GM12878 (cell line): ENCODE data around the gene TMEM170B. TPM values are rescaled to one million over a fixed set of nuclear protein-coding genes. Genes with fewer than 3 reads are reported as not detected.

Source experiments
- ATAC-seq: fragments of 200-7000 bp; cut with Tn5 transposase; 3 replicates; pipeline ENCODE4 v1.9.1; 2020; ENCODE audit warnings: mild to moderate bottlenecking, moderate library complexity
- BruUV-seq: library from RNA; stranded (reverse); fragments of 400-500 nt; replicated peaks from 2 replicates; lab custom pipeline; 2021; lab: Mats Ljungman, UMichigan
- CTCF ChIA-PET: fragments of 300-600 bp; sonication (Branson Sonifier 250); formaldehyde crosslinking; extraction: SDS; loops from one replicate; lab custom pipeline; 2021; ENCODE audit warnings: inconsistent platforms; lab: Yijun Ruan, JAX
- POLR2A ChIA-PET: fragments of 350-600 bp; formaldehyde crosslinking; extraction: SDS; loops from one replicate; lab custom pipeline; 2021; ENCODE audit warnings: inconsistent platforms; lab: Charles Lee
- RAD21 ChIA-PET: fragments of 300-600 bp; sonication (Branson Sonifier 250); formaldehyde crosslinking; loops from one replicate; lab custom pipeline; 2023; ENCODE audit warnings: antibody characterized with exemption; ENCODE audit not compliant: unreplicated experiment; lab: Charles Lee
- SMC1A ChIA-PET: fragments of 300-600 bp; sonication (Branson Sonifier 250); formaldehyde crosslinking; loops from one replicate; lab custom pipeline; 2023; ENCODE audit not compliant: unreplicated experiment, uncharacterized antibody; lab: Charles Lee
- DNase-seq: peaks from one replicate; pipeline ENCODE4 v3.0.0-alpha.2; 2011; ENCODE audit warnings: low read depth, low spot score
- FAIRE-seq: peaks from 3 replicates; lab custom pipeline; 2011; peaks lifted over from hg19 to GRCh38; lab: Jason Lieb, UNC
- H2AFZ ChIP-seq: 2 replicates; pipeline ENCODE4 v1.6.0; 2011; ENCODE audit warnings: low read depth, low read length, control low read depth; ENCODE audit not compliant: control insufficient read depth
- H3K27ac ChIP-seq: 2 replicates; pipeline ENCODE4 v1.5.1; 2011; ENCODE audit warnings: control low read depth; ENCODE audit not compliant: control insufficient read depth, insufficient read depth
- H3K27me3 ChIP-seq, 2 experiments: replicated peaks in 1 of 2; 2 replicates each; pipeline versions ENCODE4 v1.6.0 to v1.6.1; 2011; ENCODE audit warnings: low read length in 1 of 2; ENCODE audit not compliant: control insufficient read depth in 2 of 2, insufficient read depth in 2 of 2
- H3K36me3 ChIP-seq, 2 experiments: 2 replicates each; pipeline ENCODE4 v1.5.1; 2011; ENCODE audit warnings: low read length in 1 of 2; ENCODE audit not compliant: control insufficient read depth in 2 of 2, insufficient read depth in 2 of 2
- H3K4me1 ChIP-seq: 2 replicates; pipeline ENCODE4 v1.6.1; 2011; ENCODE audit warnings: mild to moderate bottlenecking, low read length, moderate library complexity, mixed read lengths; ENCODE audit not compliant: control insufficient read depth, insufficient read depth
- H3K4me2 ChIP-seq: 2 replicates; pipeline ENCODE4 v1.6.0; 2011; ENCODE audit warnings: control low read depth; ENCODE audit not compliant: control insufficient read depth, insufficient read depth
- H3K4me3 ChIP-seq: fragments of 200-600 bp; sonication (generic); 2 replicates; pipeline ENCODE4 v1.5.1; 2016
- H3K79me2 ChIP-seq: 2 replicates; pipeline ENCODE4 v1.6.0; 2011; ENCODE audit warnings: low read length; ENCODE audit not compliant: control insufficient read depth, insufficient read depth
- H3K9ac ChIP-seq: 2 replicates; pipeline ENCODE4 v1.8.0; 2011; ENCODE audit warnings: low read length, control low read depth, mixed read lengths; ENCODE audit not compliant: control insufficient read depth, insufficient read depth
- H3K9me3 ChIP-seq: replicated peaks from 3 replicates; pipeline ENCODE4 v1.5.1; 2011; ENCODE audit warnings: mild to moderate bottlenecking, low read length; ENCODE audit not compliant: control insufficient read depth, insufficient read depth
- H4K20me1 ChIP-seq: 2 replicates; pipeline ENCODE4 v1.6.0; 2011; ENCODE audit not compliant: control insufficient read depth, insufficient read depth
- BRCA1 ChIP-seq: IDR thresholded peaks from 2 replicates; pipeline ENCODE4 v1.6.1; 2011; ENCODE audit warnings: low read depth, low read length, improper control_type of control experiment
- CBX5 ChIP-seq: sonication (generic); IDR thresholded peaks from 2 replicates; pipeline ENCODE4 v1.6.1; 2016; ENCODE audit warnings: low read depth, moderate library complexity, mild to moderate bottlenecking, inconsistent platforms
- E4F1 ChIP-seq: fragments of 450-650 bp; IDR thresholded peaks from 2 replicates; pipeline ENCODE4 v1.6.1; 2018; ENCODE audit warnings: borderline replicate concordance, mild to moderate bottlenecking; ENCODE audit not compliant: partially characterized antibody
- EGR1 ChIP-seq, 2 experiments: IDR thresholded peaks; 1 replicate in 1 of 2; 2 replicates in 1 of 2; pipeline ENCODE4 v1.6.1; 2011 to 2012; ENCODE audit warnings: low read depth in 2 of 2, low read length in 2 of 2, borderline replicate concordance in 1 of 2, mild to moderate bottlenecking in 1 of 2, moderate library complexity in 1 of 2
- HSF1 ChIP-seq: fragments of 150-350 bp; IDR thresholded peaks from 2 replicates; pipeline ENCODE4 v1.6.1; 2014; ENCODE audit warnings: mild to moderate bottlenecking, low read depth, low read length
- IRF4 ChIP-seq: IDR thresholded peaks from 2 replicates; pipeline ENCODE4 v1.6.1; 2011; ENCODE audit warnings: low read depth, low read length
- MLLT1 ChIP-seq: fragments of 450-650 bp; IDR thresholded peaks from 2 replicates; pipeline ENCODE4 v1.6.1; 2016; ENCODE audit warnings: mild to moderate bottlenecking
- MTA3 ChIP-seq: IDR thresholded peaks from 2 replicates; pipeline ENCODE4 v1.6.1; 2012; ENCODE audit warnings: low read length, inconsistent platforms, borderline replicate concordance
- NR2C2 ChIP-seq: IDR thresholded peaks from 2 replicates; pipeline ENCODE4 v1.6.1; 2011; ENCODE audit warnings: borderline replicate concordance, low read depth; ENCODE audit not compliant: control insufficient read depth, insufficient read length
- PAX5 ChIP-seq: IDR thresholded peaks from 2 replicates; pipeline ENCODE4 v1.6.1; 2011; ENCODE audit warnings: low read depth, low read length, borderline replicate concordance
- POLR2AphosphoS5 ChIP-seq: IDR thresholded peaks from 2 replicates; pipeline ENCODE4 v1.6.1; 2011; ENCODE audit warnings: mild to moderate bottlenecking, low read length, inconsistent platforms
- RAD21 ChIP-seq: IDR thresholded peaks from 2 replicates; pipeline ENCODE4 v1.6.1; 2011; ENCODE audit warnings: mild to moderate bottlenecking, low read depth, low read length, moderate library complexity; ENCODE audit not compliant: insufficient read depth
- RFX5 ChIP-seq: IDR thresholded peaks from 2 replicates; pipeline ENCODE4 v1.6.1; 2011; ENCODE audit warnings: low read depth, low read length, improper control_type of control experiment
- SREBF1 ChIP-seq: IDR thresholded peaks from 2 replicates; pipeline ENCODE4 v1.6.1; 2012; ENCODE audit warnings: mild to moderate bottlenecking, low read length
- ZBTB4 ChIP-seq: fragments of 450-650 bp; formaldehyde crosslinking; IDR thresholded peaks from 2 replicates; pipeline ENCODE4 v1.4.0; 2022; ENCODE audit warnings: mild to moderate bottlenecking, moderate library complexity
- ZSCAN29 ChIP-seq: fragments of 450-650 bp; IDR thresholded peaks from 2 replicates; pipeline ENCODE4 v1.6.1; 2017; ENCODE audit warnings: mild to moderate bottlenecking, moderate library complexity
- WGBS: methylation state at CpG from one replicate; pipeline ENCODE4 v1.1.6; 2016; ENCODE audit warnings: low lambda C conversion rate; ENCODE audit not compliant: insufficient replicate concordance, insufficient coverage; ENCODE audit errors: missing lambda C conversion rate; 5-methylcytosine and 5-hydroxymethylcytosine counted together
- in situ Hi-C: fragments of 300-500 bp; cut with MboI; formaldehyde crosslinking; loops from 9 replicates; pipeline ENCODE4 v1.14.3; 2018; ENCODE audit warnings: mixed read lengths
- intact Hi-C: fragments of 100-400 bp; cut with micrococcal nuclease; formaldehyde crosslinking; loops from one replicate; pipeline ENCODE4 v1.14.2; 2022; ENCODE audit not compliant: unreplicated experiment
- polyA plus RNA-seq, 11 experiments: library from polyadenylated mRNA; depleted of rRNA in 4 of 11; unstranded in 6 of 11; stranded (reverse) in 5 of 11; fragments of >200 nt; fragmentation: Nextera tagmentation in 4 of 11; fragmentation: Illumina TruSeq in 1 of 11; extraction: Ambion mirVana in 4 of 11; extraction: Trizol in 1 of 11; gene quantifications; 1 replicate in 1 of 11; 2 replicates in 10 of 11; pipeline versions ENCODE4 v1.2.1 to v1.2.3, GENCODE V29; 2011 to 2016; ENCODE audit warnings: inconsistent platforms in 2 of 11, missing spikeins in 2 of 11, low read depth in 1 of 11
- total RNA-seq, 4 experiments: library from RNA; depleted of rRNA in 3 of 4; stranded (reverse); fragments of >200 nt in 3 of 4; fragmentation: Illumina TruSeq in 1 of 4; extraction: Trizol in 1 of 4; gene quantifications; 2 replicates each; pipeline versions ENCODE4 v1.2.1 to v1.2.3, GENCODE V29; 2013 to 2021

Gene TMEM170B
- total and polyA plus RNA-seq, 10 of the 15 experiments (the other 5 are each of a cell fraction or from before 2014, with no cell fraction given) = 0.38 to 10.3 (median 4.2) TPM

- Histone ChIP-seq H3K4me1 (no peaks in the 10 kb centered on the region), H3K9me3 (no peaks in the 10 kb centered on the region), H3K27ac (no peak overlapping the region), H3K79me2 (no peaks in the 10 kb centered on the region)
- TF ChIP-seq CBX5 = no peak
- no peak for TF ChIP-seq BRCA1
- TF ChIP-seq MLLT1 = no peak
- TF ChIP-seq ZBTB4 (CRISPR knock-in tag) = no peak
- TF ChIP-seq SREBF1 = no peak
- TF ChIP-seq NR2C2 = no peak
- no peak for TF ChIP-seq ZSCAN29
- no peak for TF ChIP-seq HSF1
- TF ChIP-seq EGR1 (IDR thresholded peaks at IDR 0.05; ENCODE audit: borderline replicate concordance in 1 of 2, low read depth in 2 of 2, low read length in 2 of 2) = no peak
- TF ChIP-seq IRF4 = no peak
- no peak for TF ChIP-seq POLR2AphosphoS5
- no peak for TF ChIP-seq MTA3
- TF ChIP-seq PAX5 = no peak
- TF ChIP-seq RFX5 = no peak
- TF ChIP-seq E4F1 = no peak
- no peak for TF ChIP-seq RAD21
- TF ChIP-seq, all 136 proteins: peak for 0
- ChIA-PET RAD21 (interaction anchor here (1.2 kb wide), 1 partner anchor 159 kb away, joined by 4 read pairs; no protein-coding TSS in a partner anchor), CTCF (interaction anchor here (0.9 kb wide), 1 partner anchor 13 kb away, joined by 3 read pairs; no protein-coding TSS in a partner anchor), POLR2A (no interaction called here), SMC1A (interaction anchor here (1.0 to 1.4 kb wide), 5 partner anchors 14 to 999 kb away, joined by 3 to 5 read pairs (median 4); no protein-coding TSS in a partner anchor)
- intact Hi-C loops (no loop called here), in situ Hi-C loops (no loop called here)
- Histone ChIP-seq H3K27me3 (peaks cover 0 to 3% of the 10 kb centered on the region in 2 experiments; a peak in 2 of 4 replicates), H4K20me1 (no peaks in the 10 kb centered on the region), H3K4me2 (no peak overlapping the region), H2AFZ (no peak overlapping the region), H3K36me3 (no peaks in the 10 kb centered on the region), H3K9ac (no peak overlapping the region), H3K4me3 (no peak overlapping the region)
- no TSS peak for BruUV-seq
- ATAC-seq (no peak), FAIRE-seq (no peak), DNase-seq (no peak)
- 42% methylated on average over 3 of the region's 4 CpGs for WGBS
Observed at GRCh38 chr6:11605507-11605905, 68.0 kb downstream of the TMEM170B start.
